Uterus (tissue), 2 donors: ENCODE measurements around the gene CNOT6L.

Experiments used
- CTCF ChIP-seq, 4 experiments: fragments of 200-600 bp in 2 of 4; fragments of 450-650 bp in 2 of 4; sonication (generic) in 2 of 4; IDR thresholded peaks; one replicate each; pipeline ENCODE4 v1.5.1; 2016 to 2019; ENCODE audit warnings: antibody characterized with exemption in 4 of 4, mild to moderate bottlenecking in 2 of 4, moderate library complexity in 1 of 4
- POLR2A ChIP-seq, 2 donors: fragments of 450-650 bp; IDR thresholded peaks; one replicate each; pipeline ENCODE4 v1.6.1; 2016; ENCODE audit warnings: antibody characterized with exemption in 2 of 2, mild to moderate bottlenecking in 1 of 2, moderate library complexity in 1 of 2

- TF ChIP-seq POLR2A (IDR thresholded peaks at IDR 0.05) (no peak), CTCF (IDR thresholded peaks at IDR 0.05) (no peak)
Measured at GRCh38 chr4:77795326-77795725, 23.8 kb downstream of the CNOT6L start.
